Measurements from ENCODE around the gene ZNF578. TPM values are rescaled to one million over a fixed set of nuclear protein-coding genes. Genes with fewer than 3 reads are reported as not detected.

The ZNF578 gene
- total and polyA plus RNA-seq, 10 of the 15 experiments (the other 5 are each of a cell fraction or from before 2014, with no cell fraction given) = 0.10 to 0.43 (median 0.16) TPM; not detected in 4

- peak; percentile 45; the same call in 1 of the 2 replicates for TF ChIP-seq ZBTB40 (IDR thresholded peaks at IDR 0.05; ENCODE audit: borderline replicate concordance)
- no peak for TF ChIP-seq ATF3 (IDR thresholded peaks at IDR 0.05; ENCODE audit: borderline replicate concordance, extremely low read depth, low read depth, low read length)
- TF ChIP-seq GABPA (IDR thresholded peaks at IDR 0.05; ENCODE audit: low read depth) = peak; percentile 56; the same call in 1 of the 2 replicates
- TF ChIP-seq ESRRA (IDR thresholded peaks at IDR 0.05; ENCODE audit: low read length) = no peak
- TF ChIP-seq ZNF384 (IDR thresholded peaks at IDR 0.05; ENCODE audit: borderline replicate concordance, low read depth, low read length) = no peak
- no peak for TF ChIP-seq ETV6 (conservative IDR thresholded peaks at IDR 0.05 in 1 of 2, IDR thresholded peaks at IDR 0.05 in 1 of 2; ENCODE audit: borderline replicate concordance in 1 of 2, low read depth in 1 of 2)
- no peak for TF ChIP-seq FOXM1 (IDR thresholded peaks at IDR 0.05; ENCODE audit: low read depth, low read length)
- no peak for TF ChIP-seq MYC (IDR thresholded peaks at IDR 0.05; ENCODE audit: insufficient read depth, insufficient read length, insufficient replicate concordance, low read length, severe bottlenecking)
- TF ChIP-seq EP300 (IDR thresholded peaks at IDR 0.05; ENCODE audit: borderline replicate concordance in 1 of 2, control insufficient read depth in 1 of 2, low read depth in 2 of 2, low read length in 2 of 2) = no peak
- no peak for TF ChIP-seq IKZF2 (IDR thresholded peaks at IDR 0.05)
Observed at GRCh38 chr19:52453324-52454094, at the start of gene ZNF578 (continued).
